SU-DHL-6 (cell line): ENCODE results near the gene BCL7C.

Experiments
- CTCF ChIP-seq: fragments of 200-600 bp; sonication (generic); IDR thresholded peaks from one replicate; pipeline ENCODE4 v1.5.1; 2017; ENCODE audit warnings: antibody characterized with exemption, mild to moderate bottlenecking, low read length, moderate library complexity; ENCODE audit not compliant: insufficient read depth, poor library complexity, severe bottlenecking
- EZH2phosphoT487 ChIP-seq: fragments of 200-600 bp; sonication (generic), shearing (Covaris generic); conservative IDR thresholded peaks from 2 replicates; pipeline ENCODE4 v1.6.1; 2018; ENCODE audit warnings: mild to moderate bottlenecking, antibody characterized with exemption, low read length, moderate library complexity, mixed read lengths

- no peak for TF ChIP-seq CTCF
- no peak for TF ChIP-seq EZH2phosphoT487
These were observed 2.5 kb upstream of the BCL7C start, which contains the start of gene CTF1 for GRCh38 chr16:30896261-30896888.
